Endothelial cell of coronary artery (primary cell): Measurements from ENCODE around the gene POLR1A. TPM values are rescaled to one million over a fixed set of nuclear protein-coding genes. Genes with fewer than 3 reads are reported as not detected.

ENCODE experiments used
- total RNA-seq: library from RNA; depleted of rRNA; stranded (reverse); fragments of >200 nt; gene quantifications from 2 replicates; pipeline ENCODE4 v1.2.3, GENCODE V29; 2014

Gene POLR1A
- total RNA-seq = 13.4 and 13.7 TPM in 2 replicates

GRCh38 chr2:86105252-86105968 is at the start of gene POLR1A:
Gene POLR1A, minus strand, starts transcription at chr2:86105886. Its CDS starts 110 bp downstream, at chr2:86105776.

GRCh38 chr2:86105969-86106945 is 571 bp upstream of the POLR1A start, which contains the start of gene PTCD3:
Gene PTCD3, plus strand, starts transcription at chr2:86106235. Its CDS starts 13 bp downstream, at chr2:86106248.

Other genes with a start within 250 kb of the POLR1A start
- 11.2 and 19.7 TPM in 2 replicates for gene ST3GAL5, start 216.9 kb downstream of the POLR1A start, total RNA-seq
- gene PTCD3, start 349 bp upstream of the POLR1A start, total RNA-seq = 63.8 and 70.3 TPM in 2 replicates
- gene IMMT, start 89.6 kb upstream of the POLR1A start, total RNA-seq = 61.2 and 63.2 TPM in 2 replicates
- gene MRPL35, start 93.6 kb upstream of the POLR1A start, total RNA-seq = 22.0 and 28.1 TPM in 2 replicates
- 0.09 TPM in 1 of 2 replicates, not detected in the other for gene REEP1, start 231.7 kb upstream of the POLR1A start, total RNA-seq